WTC11 (cell line): Measurements from ENCODE around the gene VAT1. TPM values are rescaled to one million over a fixed set of nuclear protein-coding genes. Genes with fewer than 3 reads are reported as not detected.
"Not testable (repeated sequence)": the region's sequence is repeated elsewhere in the genome, so short reads cannot be mapped to it uniquely, and the experiment has no call there.

Experiments
- ATAC-seq: fragments of 200-7000 bp; cut with Tn5 transposase; 2 replicates; pipeline ENCODE4 v1.10.0; 2021; ENCODE audit warnings: mild to moderate bottlenecking, moderate library complexity
- CTCF ChIA-PET: fragments of 300-600 bp; sonication (Branson Sonifier 250); formaldehyde crosslinking; loops from one replicate; lab custom pipeline; 2021; ENCODE audit warnings: antibody characterized with exemption; lab: Charles Lee
- POLR2A ChIA-PET: fragments of 350-600 bp; sonication (Branson Sonifier 250); formaldehyde crosslinking; loops from one replicate; lab custom pipeline; 2021; ENCODE audit warnings: antibody characterized with exemption; lab: Charles Lee
- DNase-seq: peaks from one replicate; pipeline ENCODE4 v3.0.0; 2021; ENCODE audit warnings: low spot score
- H3K27ac Mint-ChIP-seq: 2 replicates; pipeline ENCODE4 v1.8.0; 2021; ENCODE audit warnings: mixed read lengths
- H3K27me3 Mint-ChIP-seq: 2 replicates; pipeline ENCODE4 v1.8.0; 2021; ENCODE audit warnings: low read depth, mild to moderate bottlenecking, moderate library complexity, mixed read lengths
- H3K36me3 Mint-ChIP-seq: 2 replicates; pipeline ENCODE4 v1.8.0; 2021; ENCODE audit warnings: mixed read lengths
- H3K4me1 Mint-ChIP-seq: 2 replicates; pipeline ENCODE4 v1.8.0; 2022; ENCODE audit warnings: mixed read lengths
- H3K4me3 Mint-ChIP-seq: 2 replicates; pipeline ENCODE4 v1.8.0; 2021; ENCODE audit warnings: mild to moderate bottlenecking, moderate library complexity, mixed read lengths
- H3K9me3 Mint-ChIP-seq: 2 replicates; pipeline ENCODE4 v1.8.0; 2021; ENCODE audit warnings: mixed read lengths
- ESRRA ChIP-seq: sonication (generic); formaldehyde crosslinking; IDR thresholded peaks from 2 replicates; pipeline ENCODE4 v1.8.1; 2022; ENCODE audit warnings: mild to moderate bottlenecking, missing genetic modification reagents, borderline replicate concordance
- NFE2L1 ChIP-seq: sonication (generic); formaldehyde crosslinking; IDR thresholded peaks from 2 replicates; pipeline ENCODE4 v1.8.1; 2023; ENCODE audit warnings: missing genetic modification reagents
- OVOL2 ChIP-seq: fragments of 250-450 bp; sonication (Bioruptor Pico); IDR thresholded peaks from 2 replicates; pipeline ENCODE4 v1.9.0; 2021; ENCODE audit warnings: mild to moderate bottlenecking, borderline replicate concordance
- PRRX2 ChIP-seq: fragments of 250-450 bp; sonication (Bioruptor Pico); IDR thresholded peaks from 2 replicates; pipeline ENCODE4 v1.8.0; 2021; ENCODE audit warnings: mild to moderate bottlenecking
- SMAD4 ChIP-seq: sonication (generic); formaldehyde crosslinking; IDR thresholded peaks from 2 replicates; pipeline ENCODE4 v1.8.0; 2022; ENCODE audit warnings: mild to moderate bottlenecking, missing genetic modification reagents
- TEAD1 ChIP-seq: sonication (generic); formaldehyde crosslinking; IDR thresholded peaks from 2 replicates; pipeline ENCODE4 v1.8.0; 2022; ENCODE audit warnings: mild to moderate bottlenecking, missing genetic modification reagents
- ZBTB21 ChIP-seq: sonication (generic); formaldehyde crosslinking; IDR thresholded peaks from 2 replicates; pipeline ENCODE4 v1.8.1; 2023; ENCODE audit warnings: mild to moderate bottlenecking, missing genetic modification reagents, borderline replicate concordance
- ZNF138 ChIP-seq: sonication (generic); formaldehyde crosslinking; conservative IDR thresholded peaks from 2 replicates; pipeline ENCODE4 v1.8.1; 2022; ENCODE audit warnings: mild to moderate bottlenecking, moderate library complexity, missing genetic modification reagents
- ZNF232 ChIP-seq: sonication (generic); formaldehyde crosslinking; IDR thresholded peaks from 2 replicates; pipeline ENCODE4 v1.8.0; 2022; ENCODE audit warnings: mild to moderate bottlenecking, missing genetic modification reagents
- ZNF263 ChIP-seq: sonication (generic); formaldehyde crosslinking; IDR thresholded peaks from 2 replicates; pipeline ENCODE4 v1.8.1; 2022; ENCODE audit warnings: low read depth, mild to moderate bottlenecking, moderate library complexity, missing genetic modification reagents
- ZNF396 ChIP-seq: fragments of 250-450 bp; sonication (Bioruptor Pico); IDR thresholded peaks from 2 replicates; pipeline ENCODE4 v1.8.0; 2021; ENCODE audit warnings: mild to moderate bottlenecking, moderate library complexity, borderline replicate concordance
- total RNA-seq: library from RNA; stranded (reverse); gene quantifications from 3 replicates; pipeline ENCODE4 v1.2.3, GENCODE V29; 2021
- TF ChIP-seq, protein P1 (sequence below): sonication (generic); formaldehyde crosslinking; IDR thresholded peaks from 2 replicates; pipeline ENCODE4 v1.8.0; 2022; ENCODE audit warnings: mild to moderate bottlenecking, missing genetic modification reagents
- TF ChIP-seq, protein P2 (sequence below): sonication (generic); formaldehyde crosslinking; IDR thresholded peaks from 2 replicates; pipeline ENCODE4 v1.8.1; 2022; ENCODE audit warnings: missing genetic modification reagents, borderline replicate concordance
- TF ChIP-seq, protein P3 (sequence below): fragments of 250-450 bp; sonication (Bioruptor Pico); IDR thresholded peaks from 2 replicates; pipeline ENCODE4 v2.1.2; 2022; ENCODE audit warnings: mild to moderate bottlenecking, moderate library complexity
- TF ChIP-seq, protein P4 (sequence below): sonication (generic); formaldehyde crosslinking; IDR thresholded peaks from 2 replicates; pipeline ENCODE4 v1.8.1; 2022; ENCODE audit warnings: mild to moderate bottlenecking, moderate library complexity, missing genetic modification reagents
- TF ChIP-seq, protein P5 (sequence below): sonication (generic); formaldehyde crosslinking; IDR thresholded peaks from 2 replicates; pipeline ENCODE4 v1.8.1; 2022; ENCODE audit warnings: mild to moderate bottlenecking, missing genetic modification reagents, moderate library complexity, borderline replicate concordance

The VAT1 gene
- total RNA-seq, 1 experiment from 2014 or later, result 298 TPM

DNA sequence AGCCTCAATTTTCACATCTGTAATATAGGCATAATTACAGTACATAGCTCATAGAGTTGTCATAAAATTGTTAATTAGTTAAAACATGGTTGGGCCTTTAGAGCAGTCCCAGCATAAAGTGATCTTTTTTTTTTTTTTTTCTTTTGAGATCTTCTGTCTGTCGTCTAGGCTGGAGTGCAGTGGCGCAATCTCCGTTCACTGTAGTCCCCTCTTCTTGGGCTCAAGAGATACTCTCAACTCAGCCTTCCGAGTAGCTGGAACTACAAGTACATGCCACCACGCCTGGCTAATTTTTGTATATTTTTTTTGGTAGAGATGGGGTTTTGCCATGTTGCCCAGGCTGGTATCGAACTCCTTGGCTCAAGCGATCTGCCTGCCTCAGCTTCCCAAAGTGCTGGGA lies 33.9 kb upstream of the VAT1 start:
- Mint-ChIP-seq H3K36me3 (peaks cover 38% of the 10 kb centered on the region), H3K4me3 (no peak overlapping the region), H3K27ac (no peak overlapping the region), H3K9me3 (no peaks in the 10 kb centered on the region), H3K4me1 (peaks cover 4% of the 10 kb centered on the region; the same call in 1 of the 2 replicates), H3K27me3 (no peaks in the 10 kb centered on the region)
- no peak for ATAC-seq
- CTCF ChIA-PET, result interaction anchor here (0.9 kb wide), 1 partner anchor 253 kb away, joined by 3 read pairs; no protein-coding TSS in a partner anchor
- DNase-seq, result no peak
- TF ChIP-seq OVOL2 (CRISPR knock-in tag) (no peak), ZBTB21 (CRISPR knock-in tag) (no peak), ZNF232 (CRISPR knock-in tag) (no peak), ESRRA (no peak)
- TF ChIP-seq, protein P1, sequence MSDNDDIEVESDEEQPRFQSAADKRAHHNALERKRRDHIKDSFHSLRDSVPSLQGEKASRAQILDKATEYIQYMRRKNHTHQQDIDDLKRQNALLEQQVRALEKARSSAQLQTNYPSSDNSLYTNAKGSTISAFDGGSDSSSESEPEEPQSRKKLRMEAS, result no peak
- TF ChIP-seq, protein P2, sequence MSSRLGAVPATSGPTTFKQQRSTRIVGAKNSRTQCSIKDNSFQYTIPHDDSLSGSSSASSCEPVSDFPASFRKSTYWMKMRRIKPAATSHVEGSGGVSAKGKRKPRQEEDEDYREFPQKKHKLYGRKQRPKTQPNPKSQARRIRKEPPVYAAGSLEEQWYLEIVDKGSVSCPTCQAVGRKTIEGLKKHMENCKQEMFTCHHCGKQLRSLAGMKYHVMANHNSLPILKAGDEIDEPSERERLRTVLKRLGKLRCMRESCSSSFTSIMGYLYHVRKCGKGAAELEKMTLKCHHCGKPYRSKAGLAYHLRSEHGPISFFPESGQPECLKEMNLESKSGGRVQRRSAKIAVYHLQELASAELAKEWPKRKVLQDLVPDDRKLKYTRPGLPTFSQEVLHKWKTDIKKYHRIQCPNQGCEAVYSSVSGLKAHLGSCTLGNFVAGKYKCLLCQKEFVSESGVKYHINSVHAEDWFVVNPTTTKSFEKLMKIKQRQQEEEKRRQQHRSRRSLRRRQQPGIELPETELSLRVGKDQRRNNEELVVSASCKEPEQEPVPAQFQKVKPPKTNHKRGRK (CRISPR knock-in tag), result no peak
- TF ChIP-seq, protein P3, sequence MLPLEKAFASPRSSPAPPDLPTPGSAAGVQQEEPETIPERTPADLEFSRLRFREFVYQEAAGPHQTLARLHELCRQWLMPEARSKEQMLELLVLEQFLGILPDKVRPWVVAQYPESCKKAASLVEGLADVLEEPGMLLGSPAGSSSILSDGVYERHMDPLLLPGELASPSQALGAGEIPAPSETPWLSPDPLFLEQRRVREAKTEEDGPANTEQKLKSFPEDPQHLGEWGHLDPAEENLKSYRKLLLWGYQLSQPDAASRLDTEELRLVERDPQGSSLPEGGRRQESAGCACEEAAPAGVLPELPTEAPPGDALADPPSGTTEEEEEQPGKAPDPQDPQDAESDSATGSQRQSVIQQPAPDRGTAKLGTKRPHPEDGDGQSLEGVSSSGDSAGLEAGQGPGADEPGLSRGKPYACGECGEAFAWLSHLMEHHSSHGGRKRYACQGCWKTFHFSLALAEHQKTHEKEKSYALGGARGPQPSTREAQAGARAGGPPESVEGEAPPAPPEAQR (CRISPR knock-in tag), result no peak
- TF ChIP-seq, protein P4, sequence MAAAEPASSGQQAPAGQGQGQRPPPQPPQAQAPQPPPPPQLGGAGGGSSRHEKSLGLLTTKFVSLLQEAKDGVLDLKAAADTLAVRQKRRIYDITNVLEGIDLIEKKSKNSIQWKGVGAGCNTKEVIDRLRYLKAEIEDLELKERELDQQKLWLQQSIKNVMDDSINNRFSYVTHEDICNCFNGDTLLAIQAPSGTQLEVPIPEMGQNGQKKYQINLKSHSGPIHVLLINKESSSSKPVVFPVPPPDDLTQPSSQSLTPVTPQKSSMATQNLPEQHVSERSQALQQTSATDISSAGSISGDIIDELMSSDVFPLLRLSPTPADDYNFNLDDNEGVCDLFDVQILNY, result no peak
- POLR2A ChIA-PET, result no interaction called here

DNA sequence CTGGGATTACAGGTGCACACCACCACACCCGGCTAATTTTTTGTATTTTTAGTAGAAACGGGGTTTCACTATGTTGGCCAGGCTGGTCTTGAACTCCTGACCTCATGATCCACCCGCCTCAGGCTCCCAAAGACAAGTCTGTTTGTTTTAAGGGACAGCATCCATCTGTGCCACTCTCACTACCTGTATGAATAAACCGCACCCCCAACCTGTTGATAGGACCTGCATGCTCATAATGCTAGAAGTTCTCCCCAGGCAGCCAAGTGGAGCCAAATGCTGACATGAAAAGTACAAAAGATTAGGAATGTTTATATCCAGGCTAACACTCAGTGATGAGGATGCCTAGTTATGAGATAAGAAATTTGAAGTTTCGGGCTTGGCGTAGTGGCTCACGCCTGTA lies 30.8 kb upstream of the VAT1 start:
- ATAC-seq, H3K27me3 Mint-ChIP-seq, H3K4me3 Mint-ChIP-seq, H3K9me3 Mint-ChIP-seq, CTCF ChIA-PET, POLR2A ChIA-PET, H3K27ac Mint-ChIP-seq, H3K4me1 Mint-ChIP-seq, DNase-seq: not testable (repeated sequence)
- H3K36me3 Mint-ChIP-seq, result peaks cover 38% of the 10 kb centered on the region

DNA sequence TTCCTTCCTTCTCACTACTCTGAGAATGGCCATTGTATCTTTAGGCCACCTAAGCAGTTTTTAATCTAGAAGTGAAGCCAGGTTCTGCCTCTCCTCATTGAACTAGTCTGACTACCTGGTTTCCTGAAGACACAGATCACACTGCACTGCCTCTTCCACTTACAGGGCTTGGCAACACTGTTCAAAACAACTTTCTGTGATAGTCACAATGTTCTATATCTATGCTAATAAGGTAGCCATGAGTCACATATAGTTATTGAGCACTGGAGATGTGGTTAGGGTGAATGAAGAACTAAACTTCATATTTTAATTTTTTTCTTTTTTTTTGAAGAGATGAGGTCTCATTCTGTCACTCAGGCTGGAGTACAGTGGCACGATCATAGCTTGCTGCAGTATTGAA lies 29.8 kb upstream of the VAT1 start:
- POLR2A ChIA-PET, result no interaction called here
- DNase-seq (no peak), ATAC-seq (no peak)
- Mint-ChIP-seq H3K27ac (no peak overlapping the region), H3K27me3 (no peaks in the 10 kb centered on the region), H3K36me3 (peaks cover 40% of the 10 kb centered on the region), H3K4me1 (peaks cover 4% of the 10 kb centered on the region; the same call in 1 of the 2 replicates), H3K9me3 (no peaks in the 10 kb centered on the region), H3K4me3 (no peak overlapping the region)
- CTCF ChIA-PET, result no interaction called here
- TF ChIP-seq, protein P3 (CRISPR knock-in tag), result no peak
- TF ChIP-seq ZNF263 (CRISPR knock-in tag), result no peak
- TF ChIP-seq, protein P5, sequence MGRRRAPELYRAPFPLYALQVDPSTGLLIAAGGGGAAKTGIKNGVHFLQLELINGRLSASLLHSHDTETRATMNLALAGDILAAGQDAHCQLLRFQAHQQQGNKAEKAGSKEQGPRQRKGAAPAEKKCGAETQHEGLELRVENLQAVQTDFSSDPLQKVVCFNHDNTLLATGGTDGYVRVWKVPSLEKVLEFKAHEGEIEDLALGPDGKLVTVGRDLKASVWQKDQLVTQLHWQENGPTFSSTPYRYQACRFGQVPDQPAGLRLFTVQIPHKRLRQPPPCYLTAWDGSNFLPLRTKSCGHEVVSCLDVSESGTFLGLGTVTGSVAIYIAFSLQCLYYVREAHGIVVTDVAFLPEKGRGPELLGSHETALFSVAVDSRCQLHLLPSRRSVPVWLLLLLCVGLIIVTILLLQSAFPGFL (CRISPR knock-in tag), result no peak
- TF ChIP-seq ZNF396, result no peak
- no peak for TF ChIP-seq TEAD1 (CRISPR knock-in tag)
- TF ChIP-seq, protein P1, result no peak
- no peak for TF ChIP-seq NFE2L1 (CRISPR knock-in tag)
- TF ChIP-seq PRRX2 (CRISPR knock-in tag), result no peak
- TF ChIP-seq SMAD4, result no peak
- no peak for TF ChIP-seq ZNF138 (CRISPR knock-in tag)
